Stimulated activated CD4-positive, alpha-beta T cell treated with anti-CD3 and anti-CD28 coated beads, Interleukin-4, amount 100 ng/mL, for 24 hours (primary cell): Measurements from ENCODE around the gene HDAC9.
"Not testable (repeated sequence)": the region's sequence is repeated elsewhere in the genome, so short reads cannot be mapped to it uniquely, and the experiment has no call there.

Experiments used
- DNase-seq: peaks from one replicate; pipeline ENCODE4 v3.0.0-alpha.2; 2020

The HDAC9 gene

GRCh38 chr7:18990700-18991099 is 495.2 kb downstream of the HDAC9 start:
- not testable (repeated sequence) for DNase-seq

- DNase-seq: no peak
Measured at GRCh38 chr7:18993933-18994668, 498.6 kb downstream of the HDAC9 start.

GRCh38 chr7:18995270-18995671 is 499.7 kb downstream of the HDAC9 start:
- DNase-seq: no peak

GRCh38 chr7:18995811-18996426 is 500.4 kb downstream of the HDAC9 start:
- DNase-seq: no peak

GRCh38 chr7:18996583-18996982 is 501.0 kb downstream of the HDAC9 start:
- no peak for DNase-seq

- no peak for DNase-seq
Measured at GRCh38 chr7:18997477-18998150, 502.1 kb downstream of the HDAC9 start.

GRCh38 chr7:19000410-19000809 is 504.9 kb downstream of the HDAC9 start:
- no peak for DNase-seq

- DNase-seq: no peak
Measured at GRCh38 chr7:19001854-19002253, 506.3 kb downstream of the HDAC9 start.

- DNase-seq: no peak
Measured at GRCh38 chr7:19009241-19009935, 513.8 kb downstream of the HDAC9 start.

GRCh38 chr7:19009936-19010280 is 514.4 kb downstream of the HDAC9 start:
- no peak for DNase-seq

GRCh38 chr7:19011212-19011611 is 515.7 kb downstream of the HDAC9 start:
- DNase-seq: no peak

- DNase-seq: no peak
Measured at GRCh38 chr7:19015098-19015497, 519.5 kb downstream of the HDAC9 start.

GRCh38 chr7:19016140-19016539 is 520.6 kb downstream of the HDAC9 start:
- no peak for DNase-seq

GRCh38 chr7:19017374-19017773 is 521.8 kb downstream of the HDAC9 start:
- no peak for DNase-seq

- DNase-seq: no peak
Measured at GRCh38 chr7:19020062-19020461, 524.5 kb downstream of the HDAC9 start.

- DNase-seq: no peak
Measured at GRCh38 chr7:19020711-19021110, 525.2 kb downstream of the HDAC9 start.

GRCh38 chr7:19023477-19023876 is 527.9 kb downstream of the HDAC9 start:
- no peak for DNase-seq

GRCh38 chr7:19024261-19024660 is 528.7 kb downstream of the HDAC9 start:
- DNase-seq: no peak

GRCh38 chr7:19026888-19027287 is 531.3 kb downstream of the HDAC9 start:
- DNase-seq: no peak

GRCh38 chr7:19030281-19030680 is 534.7 kb downstream of the HDAC9 start:
- DNase-seq: no peak

GRCh38 chr7:19032942-19033341 is 537.4 kb downstream of the HDAC9 start:
- not testable (repeated sequence) for DNase-seq

- peak; percentile 28 for DNase-seq
Measured at GRCh38 chr7:19051767-19052375, 556.3 kb downstream of the HDAC9 start.
